ENCODE results near the gene CNP.
A peak's percentile ranks its signal among the peaks of the same experiment; 100 is the strongest.
"Not testable (repeated sequence)": the region's sequence is repeated elsewhere in the genome, so short reads cannot be mapped to it uniquely, and the experiment has no call there.

Gene CNP

GRCh38 chr17:41966463-41967140, at the start of gene CNP:
Gene CNP, plus strand, starts transcription at chr17:41966795. Its CDS starts 90 bp downstream, at chr17:41966885.
- peak; percentile 95 for DNase-seq

GRCh38 chr17:41917192-41917591, 49.4 kb upstream of the CNP start:
- DNase-seq: no peak

GRCh38 chr17:41917679-41918313, 48.8 kb upstream of the CNP start:
- DNase-seq: peak; percentile 66

GRCh38 chr17:41918314-41919164, 48.1 kb upstream of the CNP start, which contains the start of gene ACLY:
Gene ACLY, minus strand, starts transcription at chr17:41918951. Its CDS starts 5,078 bp downstream, at chr17:41913873.
- DNase-seq: peak; percentile 97

GRCh38 chr17:41919165-41919817, 47.3 kb upstream of the CNP start:
- DNase-seq: no peak

- DNase-seq: no peak
Measured at GRCh38 chr17:41919840-41920579, 46.6 kb upstream of the CNP start.

- DNase-seq: no peak
Measured at GRCh38 chr17:41920580-41920955, 46.0 kb upstream of the CNP start.

- no peak for DNase-seq
Measured at GRCh38 chr17:41925991-41926590, 40.5 kb upstream of the CNP start.

- DNase-seq: no peak
Measured at GRCh38 chr17:41928693-41929251, 37.8 kb upstream of the CNP start.

GRCh38 chr17:41930009-41930832, 36.4 kb upstream of the CNP start, which contains the start of gene ODAD4:
Gene ODAD4, plus strand, starts transcription at chr17:41930617. Its CDS starts 107 bp downstream, at chr17:41930724.
- peak; percentile 96 for DNase-seq

- DNase-seq: not testable (repeated sequence)
Measured at GRCh38 chr17:41930833-41931156, 35.8 kb upstream of the CNP start.

GRCh38 chr17:41931715-41932114, 34.9 kb upstream of the CNP start:
- DNase-seq: not testable (repeated sequence)

GRCh38 chr17:41932816-41933389, 33.7 kb upstream of the CNP start:
- no peak for DNase-seq

- no peak for DNase-seq
Measured at GRCh38 chr17:41935641-41936040, 31.0 kb upstream of the CNP start.

GRCh38 chr17:41937970-41938954, 28.3 kb upstream of the CNP start:
- DNase-seq: no peak

GRCh38 chr17:41939044-41939692, 27.4 kb upstream of the CNP start:
- DNase-seq: no peak

- no peak for DNase-seq
Measured at GRCh38 chr17:41939693-41940090, 26.9 kb upstream of the CNP start.

- DNase-seq: no peak
Measured at GRCh38 chr17:41941168-41941567, 25.4 kb upstream of the CNP start.

Data from stimulated activated CD8-positive, alpha-beta memory T cell treated with anti-CD3 and anti-CD28 coated beads, Interleukin-4, amount 100 ng/mL, for 48 hours (primary cell).